ENCODE measurements around the gene KPNA2. TPM values are rescaled to one million over a fixed set of nuclear protein-coding genes. Genes with fewer than 3 reads are reported as not detected.

The KPNA2 gene
- total and polyA plus RNA-seq, 2 of the 13 experiments (the other 11 are each of a cell fraction or from before 2014, with no cell fraction given), result 111 to 305 TPM

GRCh38 chr17:67993153-67993997 lies 42.2 kb upstream of the KPNA2 start (continued):
- TF ChIP-seq NR0B2 (CRISPR knock-in tag; IDR thresholded peaks at IDR 0.05), result no peak
- TF ChIP-seq MTA3 (CRISPR knock-in tag; IDR thresholded peaks at IDR 0.05), result no peak
- TF ChIP-seq DNMT1 (CRISPR knock-in tag; IDR thresholded peaks at IDR 0.05), result peak; percentile 30; the same call in 1 of the 2 replicates
- no peak for TF ChIP-seq ZNF143 (CRISPR knock-in tag; IDR thresholded peaks at IDR 0.05)
- no peak for TF ChIP-seq MTF2 (CRISPR knock-in tag; IDR thresholded peaks at IDR 0.05; ENCODE audit: borderline replicate concordance)
- TF ChIP-seq ZNF850 (CRISPR knock-in tag; conservative IDR thresholded peaks at IDR 0.05), result 0 out of 2 replicates have a peak, but pooled peaks have one; percentile 12
- no peak for TF ChIP-seq TFAP4 (IDR thresholded peaks at IDR 0.05; ENCODE audit: borderline replicate concordance, low read depth)
- no peak for TF ChIP-seq NR1H2 (CRISPR knock-in tag; IDR thresholded peaks at IDR 0.05; ENCODE audit: borderline replicate concordance, low read depth)
- no peak for TF ChIP-seq IKZF1 (IDR thresholded peaks at IDR 0.05)
- no peak for TF ChIP-seq ATF7 (IDR thresholded peaks at IDR 0.05)
- no peak for TF ChIP-seq ATF7 (CRISPR knock-in tag; IDR thresholded peaks at IDR 0.05)
- TF ChIP-seq SMYD3 (CRISPR knock-in tag; IDR thresholded peaks at IDR 0.05), result no peak
- 0 out of 2 replicates have a peak, but pooled peaks have one; percentile 47 for TF ChIP-seq PRDM4 (CRISPR knock-in tag; IDR thresholded peaks at IDR 0.05; ENCODE audit: borderline replicate concordance)
- TF ChIP-seq FOXM1 (CRISPR knock-in tag; IDR thresholded peaks at IDR 0.05), result no peak; the same call in 1 of the 2 replicates
- TF ChIP-seq ZNF691 (CRISPR knock-in tag; IDR thresholded peaks at IDR 0.05; ENCODE audit: borderline replicate concordance, low read depth), result no peak; the same call in 1 of the 2 replicates
- TF ChIP-seq SYNCRIP (IDR thresholded peaks at IDR 0.05; ENCODE audit: insufficient read depth, low read depth, low read length), result no peak
- no peak for TF ChIP-seq SP2 (CRISPR knock-in tag; IDR thresholded peaks at IDR 0.05)
- peak; percentile 68; the same call in 1 of the 2 replicates for TF ChIP-seq ZNF768 (CRISPR knock-in tag; IDR thresholded peaks at IDR 0.05)
- TF ChIP-seq SIN3B (IDR thresholded peaks at IDR 0.05; ENCODE audit: low read length), result no peak
- no peak for TF ChIP-seq NCOA1 (CRISPR knock-in tag; IDR thresholded peaks at IDR 0.05)
- TF ChIP-seq LRRFIP1 (CRISPR knock-in tag; conservative IDR thresholded peaks at IDR 0.05), result no peak
- TF ChIP-seq STAG1 (CRISPR knock-in tag; IDR thresholded peaks at IDR 0.05), result no peak
- TF ChIP-seq ZNF737 (CRISPR knock-in tag; IDR thresholded peaks at IDR 0.05; ENCODE audit: borderline replicate concordance), result no peak
- no peak for TF ChIP-seq ZNF44 (CRISPR knock-in tag; IDR thresholded peaks at IDR 0.05)

Measured in HepG2 (cell line).